HG03060 (cell line): ENCODE results near the gene GKAP1.
"Not testable (repeated sequence)": the region's sequence is repeated elsewhere in the genome, so short reads cannot be mapped to it uniquely, and the experiment has no call there.

Source experiments
- ATAC-seq: cut with Tn5 transposase; IDR thresholded peaks from one replicate; pipeline ENCODE4 v1.9.1; 2021; ENCODE audit warnings: low read depth, moderate number of reproducible peaks; ENCODE audit not compliant: unreplicated experiment

Gene GKAP1

GRCh38 chr9:83733739-83734138, 83.8 kb downstream of the GKAP1 start:
- no peak for ATAC-seq

- not testable (repeated sequence) for ATAC-seq
Measured at GRCh38 chr9:83728591-83729368, 88.8 kb downstream of the GKAP1 start.

GRCh38 chr9:83724436-83724835, 93.1 kb downstream of the GKAP1 start:
- no peak for ATAC-seq

- ATAC-seq = no peak
Measured at GRCh38 chr9:83722726-83723495, 94.7 kb downstream of the GKAP1 start.

DNA sequence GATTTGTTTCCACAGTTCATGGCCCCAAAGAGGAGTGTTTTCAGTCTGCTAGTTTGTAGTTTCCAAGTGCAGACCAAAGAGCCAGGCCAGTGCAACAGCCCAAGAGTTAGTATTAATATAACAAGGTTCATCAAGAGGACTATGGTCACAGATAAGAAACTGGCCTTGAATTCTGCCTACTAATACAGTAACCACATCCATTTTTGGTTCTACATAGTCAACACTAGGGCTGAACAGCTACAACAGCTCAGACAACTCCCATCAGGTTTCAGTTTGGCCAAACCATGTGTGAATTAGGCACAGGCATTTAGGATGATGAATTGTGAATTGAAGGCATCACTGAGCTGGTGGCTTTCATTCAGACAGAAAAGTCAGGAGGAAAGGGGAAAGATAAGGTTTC, 96.1 kb downstream of the GKAP1 start:
- no peak for ATAC-seq

DNA sequence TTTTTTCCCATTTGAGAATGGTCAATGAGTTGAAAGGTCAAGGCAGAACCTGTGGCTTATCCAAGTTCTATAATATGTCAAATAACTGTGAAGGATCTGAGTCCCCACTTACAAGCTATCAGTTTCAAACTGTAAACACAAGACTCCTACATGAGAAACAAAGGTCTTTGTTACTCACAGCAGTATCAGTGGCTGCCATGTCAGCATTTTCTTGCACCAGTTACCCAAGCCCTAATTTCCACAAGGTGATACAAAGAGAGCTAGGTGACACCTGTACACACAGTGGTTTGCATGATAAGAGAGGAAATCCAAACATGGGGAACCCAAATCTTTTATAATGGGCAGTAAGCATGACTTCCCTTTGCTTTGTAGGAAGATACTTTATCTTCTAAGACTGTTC, 101.8 kb downstream of the GKAP1 start:
- no peak for ATAC-seq

- ATAC-seq = no peak
Measured at GRCh38 chr9:83715221-83715620, 102.3 kb downstream of the GKAP1 start.

DNA sequence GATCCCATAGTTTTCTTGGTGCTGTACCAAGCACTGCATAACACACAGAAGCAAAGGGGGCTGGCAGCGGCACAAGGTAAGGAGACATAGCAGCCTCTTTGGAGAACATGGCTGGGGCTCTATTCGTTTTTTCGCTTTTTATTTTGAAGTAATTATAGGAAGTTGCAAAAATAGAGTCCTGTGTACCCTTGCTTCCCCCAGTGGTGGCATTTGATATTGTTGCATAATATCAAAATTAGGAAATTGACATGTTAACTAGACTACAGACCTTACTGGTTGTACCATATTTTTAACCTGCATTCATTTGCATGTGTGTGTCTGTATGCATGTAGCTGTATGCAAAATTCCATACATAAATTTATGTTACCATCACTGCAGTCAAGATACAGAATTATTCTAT, 103.2 kb downstream of the GKAP1 start:
- no peak for ATAC-seq

GRCh38 chr9:83708515-83709158, 108.9 kb downstream of the GKAP1 start:
- peak; percentile 46 for ATAC-seq

DNA sequence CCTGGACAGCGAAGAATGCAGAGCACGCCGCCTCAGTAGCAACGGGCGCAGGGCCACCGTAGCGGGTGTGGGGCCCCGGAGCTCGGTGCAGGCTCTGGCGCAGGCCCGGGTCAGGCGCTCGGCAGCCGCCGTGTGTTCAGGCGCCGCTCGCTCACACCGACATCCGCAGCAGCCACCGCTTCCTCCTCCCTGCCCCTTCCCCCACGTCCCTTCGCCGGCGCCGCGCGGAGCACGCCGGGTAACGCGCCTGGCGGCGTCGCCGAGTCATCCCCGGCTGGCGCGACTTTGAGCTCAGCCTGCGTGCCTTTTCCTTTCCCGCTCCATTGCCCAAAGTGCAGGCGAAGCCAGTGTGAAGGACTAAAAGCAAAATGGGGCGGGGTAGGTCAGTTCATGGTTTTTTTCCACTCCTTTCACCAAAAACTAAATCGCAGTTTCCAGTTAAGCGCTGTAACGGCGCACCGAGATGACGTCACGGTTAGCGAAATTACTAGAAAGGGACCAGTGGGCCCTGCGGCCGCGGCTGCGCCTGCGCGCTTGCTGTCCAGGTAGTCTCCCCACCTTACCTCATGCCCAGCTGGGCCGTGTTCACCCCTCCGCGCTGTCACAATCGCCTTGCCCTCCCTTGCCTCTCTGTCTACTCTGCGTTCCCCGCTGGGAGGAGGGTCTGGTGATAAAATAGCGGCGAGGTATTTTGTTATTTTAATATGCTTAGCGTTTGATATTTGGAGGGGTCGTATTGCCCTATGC, 109.6 kb downstream of the GKAP1 start, which contains the start of gene UBQLN1:
TSS of gene UBQLN1 (minus strand) at position 191 of the 747 bp plus-strand sequence. CDS start 279 bp downstream, outside the sequence.
- ATAC-seq = peak; percentile 53

- peak; percentile 23 for ATAC-seq
Measured at GRCh38 chr9:83707518-83707767, 110.1 kb downstream of the GKAP1 start.

- ATAC-seq = peak; percentile 3
Measured at GRCh38 chr9:83706676-83707517, 110.7 kb downstream of the GKAP1 start.

GRCh38 chr9:83705219-83705651, 112.3 kb downstream of the GKAP1 start:
- not testable (repeated sequence) for ATAC-seq

GRCh38 chr9:83701769-83702168, 115.8 kb downstream of the GKAP1 start:
- no peak for ATAC-seq

- no peak for ATAC-seq
Measured at GRCh38 chr9:83701286-83701685, 116.3 kb downstream of the GKAP1 start.

DNA sequence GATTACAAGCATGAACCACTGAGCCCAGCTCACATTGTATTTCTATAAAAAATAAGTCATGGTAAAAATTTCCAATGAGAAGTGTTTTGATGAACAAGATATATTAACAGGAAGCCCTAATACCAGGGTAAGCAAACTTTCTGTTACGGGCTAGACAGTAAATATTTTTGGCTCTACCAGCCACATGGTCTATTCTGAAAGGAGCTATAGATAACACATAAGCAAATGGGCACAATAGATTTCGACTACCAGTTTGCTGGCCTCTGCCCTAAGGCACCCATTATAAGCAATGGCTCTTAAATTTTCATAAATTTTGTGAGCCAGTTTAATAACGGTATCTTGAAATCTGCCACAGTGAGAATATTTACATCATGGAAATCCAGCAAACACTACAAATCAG, 118.0 kb downstream of the GKAP1 start:
- no peak for ATAC-seq

- no peak for ATAC-seq
Measured at GRCh38 chr9:83698976-83699585, 118.5 kb downstream of the GKAP1 start.

DNA sequence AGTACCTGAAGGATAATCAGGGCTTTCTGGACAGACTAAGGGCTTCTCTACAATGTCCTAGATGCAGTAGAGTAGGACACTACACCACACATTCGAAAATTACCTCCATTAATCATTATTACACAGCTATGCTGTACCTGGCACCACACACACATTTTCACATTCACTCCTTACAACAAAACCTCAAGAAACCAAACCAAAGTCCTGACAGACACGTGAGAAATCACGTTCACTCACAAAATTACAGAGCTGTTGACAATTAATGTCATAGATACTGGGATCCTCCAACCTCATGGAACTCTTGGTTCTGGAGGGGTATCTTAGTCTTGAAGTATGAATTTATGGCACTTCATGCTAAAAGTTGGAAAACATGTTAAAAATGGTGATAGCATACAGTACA, 126.1 kb downstream of the GKAP1 start:
- no peak for ATAC-seq
